K562 (cell line): Measurements from ENCODE around the gene VMP1. TPM values are rescaled to one million over a fixed set of nuclear protein-coding genes. Genes with fewer than 3 reads are reported as not detected.

Source experiments
- ATF7 ChIP-seq: fragments of 450-650 bp; IDR thresholded peaks from 2 replicates; pipeline ENCODE4 v1.7.1; 2014; ENCODE audit warnings: mild to moderate bottlenecking, moderate library complexity
- CBX1 ChIP-seq: sonication (generic); IDR thresholded peaks from 2 replicates; pipeline ENCODE4 v1.6.1; 2016; ENCODE audit warnings: antibody characterized with exemption, low read depth, mild to moderate bottlenecking
- GTF2E2 ChIP-seq: fragments of 200-800 bp; sonication (Bioruptor generic); IDR thresholded peaks from 2 replicates; pipeline ENCODE4 v1.6.1; 2016; ENCODE audit warnings: missing genetic modification characterization, missing compliant biosample characterization
- KLF16 ChIP-seq: IDR thresholded peaks from 2 replicates; pipeline ENCODE4 v1.6.1; 2016; ENCODE audit warnings: antibody characterized with exemption
- MAZ ChIP-seq, 2 experiments: fragments of 450-650 bp in 1 of 2; sonication (generic) in 1 of 2; formaldehyde crosslinking; IDR thresholded peaks in 1 of 2; conservative IDR thresholded peaks in 1 of 2; 2 replicates each; pipeline versions ENCODE4 v1.4.0 to v1.5.0; 2020; ENCODE audit warnings: mild to moderate bottlenecking in 1 of 2, missing genetic modification reagents in 1 of 2
- PHF20 ChIP-seq: fragments of 450-650 bp; IDR thresholded peaks from 2 replicates; pipeline ENCODE4 v1.6.1; 2018; ENCODE audit not compliant: partially characterized antibody
- PRMT5 ChIP-seq: sonication (generic); formaldehyde crosslinking; IDR thresholded peaks from 2 replicates; pipeline ENCODE4 v1.5.0; 2020; ENCODE audit warnings: missing genetic modification reagents
- RFX7 ChIP-seq: fragments of 250-450 bp; sonication (Bioruptor Pico); IDR thresholded peaks from 2 replicates; pipeline ENCODE4 v1.5.1; 2021; ENCODE audit warnings: mild to moderate bottlenecking
- SRF ChIP-seq, 2 experiments: fragments of 250-450, 450-650 bp in 1 of 2; sonication (Bioruptor Pico) in 1 of 2; sonication (generic) in 1 of 2; formaldehyde crosslinking; IDR thresholded peaks; 2 replicates each; pipeline versions ENCODE4 v1.5.0 to v1.5.1; 2020 to 2022; ENCODE audit warnings: mild to moderate bottlenecking in 1 of 2, missing genetic modification reagents in 1 of 2
- STAT5B ChIP-seq: fragments of 250-450 bp; sonication (Bioruptor Pico); IDR thresholded peaks from 2 replicates; pipeline ENCODE4 v1.8.0; 2021; ENCODE audit warnings: mild to moderate bottlenecking, inconsistent platforms
- TAL1 ChIP-seq: fragments of 450-650 bp; IDR thresholded peaks from 2 replicates; pipeline ENCODE4 v1.6.1; 2016; ENCODE audit warnings: mild to moderate bottlenecking
- TBL1XR1 ChIP-seq, 2 experiments: IDR thresholded peaks; 2 replicates each; pipeline ENCODE4 v1.6.1; 2012; ENCODE audit warnings: improper control_type of control experiment in 2 of 2, low read length in 2 of 2, mild to moderate bottlenecking in 1 of 2
- ZC3H11A ChIP-seq: IDR thresholded peaks from 2 replicates; pipeline ENCODE4 v1.6.1; 2012; ENCODE audit warnings: low read depth, low read length, improper control_type of control experiment
- ZNF12 ChIP-seq: sonication (generic); formaldehyde crosslinking; IDR thresholded peaks from 2 replicates; pipeline ENCODE4 v1.4.0; 2020; ENCODE audit warnings: mild to moderate bottlenecking, missing genetic modification reagents
- ZNF174 ChIP-seq: fragments of 250-450 bp; sonication (Bioruptor Pico); IDR thresholded peaks from 2 replicates; pipeline ENCODE4 v1.4.0; 2020; ENCODE audit warnings: mild to moderate bottlenecking
- ZNF57 ChIP-seq: fragments of 450-650 bp; formaldehyde crosslinking; IDR thresholded peaks from 2 replicates; pipeline ENCODE4 v1.4.0; 2020; ENCODE audit warnings: mild to moderate bottlenecking, moderate library complexity
- ZNF584 ChIP-seq: fragments of 200-800 bp; sonication (Bioruptor generic); IDR thresholded peaks from 2 replicates; pipeline ENCODE4 v1.6.1; 2016; ENCODE audit warnings: low read depth, mild to moderate bottlenecking, missing genetic modification characterization, missing compliant biosample characterization
- ZNF668 ChIP-seq: fragments of 250-450 bp; sonication (Bioruptor Pico); IDR thresholded peaks from 2 replicates; pipeline ENCODE4 v1.8.0; 2022; ENCODE audit warnings: mild to moderate bottlenecking, inconsistent platforms
- polyA plus RNA-seq, 8 experiments: library from polyadenylated mRNA; depleted of rRNA in 4 of 8; stranded (reverse) in 5 of 8; unstranded in 3 of 8; fragments of >200 nt; fragmentation: Nextera tagmentation in 2 of 8; fragmentation: Illumina TruSeq in 1 of 8; extraction: Ambion mirVana in 2 of 8; extraction: Trizol in 1 of 8; gene quantifications; 2 replicates each; pipeline versions ENCODE4 v1.2.1 to v1.2.3, GENCODE V29; 2011 to 2014; ENCODE audit warnings: inconsistent platforms in 1 of 8, missing spikeins in 1 of 8
- total RNA-seq, 7 experiments: library from RNA; depleted of rRNA in 6 of 7; stranded (reverse); fragments of >200 nt in 6 of 7; fragmentation: Illumina TruSeq in 2 of 7; extraction: Trizol in 2 of 7; gene quantifications; 2 replicates each; pipeline versions ENCODE4 v1.2.1 to v1.2.3, GENCODE V29; 2011 to 2021; ENCODE audit warnings: low replicate concordance in 1 of 7
- TF ChIP-seq, protein P1 (sequence below): fragments of 450-650 bp; IDR thresholded peaks from 2 replicates; pipeline ENCODE4 v1.6.1; 2017; ENCODE audit warnings: antibody characterized with exemption
- TF ChIP-seq, protein P2 (sequence below): fragments of 450-650 bp; formaldehyde crosslinking; IDR thresholded peaks from 2 replicates; pipeline ENCODE4 v1.4.0; 2022; ENCODE audit warnings: missing genetic modification characterization
- TF ChIP-seq, protein P3 (sequence below): fragments of 450-650 bp; formaldehyde crosslinking; IDR thresholded peaks from 2 replicates; pipeline ENCODE4 v1.4.0; 2020; ENCODE audit warnings: mild to moderate bottlenecking, moderate library complexity
- TF ChIP-seq, protein P4 (sequence below), 2 experiments: fragments of 450-650 bp in 1 of 2; sonication (generic) in 1 of 2; formaldehyde crosslinking; conservative IDR thresholded peaks; 2 replicates each; pipeline versions ENCODE4 v1.4.0 to v1.8.1; 2020 to 2022; ENCODE audit warnings: mild to moderate bottlenecking in 1 of 2, missing genetic modification reagents in 1 of 2

Gene VMP1
- total and polyA plus RNA-seq, 9 of the 15 experiments (the other 6 are each of a cell fraction or from before 2014, with no cell fraction given): 123 to 304 (median 151) TPM

DNA sequence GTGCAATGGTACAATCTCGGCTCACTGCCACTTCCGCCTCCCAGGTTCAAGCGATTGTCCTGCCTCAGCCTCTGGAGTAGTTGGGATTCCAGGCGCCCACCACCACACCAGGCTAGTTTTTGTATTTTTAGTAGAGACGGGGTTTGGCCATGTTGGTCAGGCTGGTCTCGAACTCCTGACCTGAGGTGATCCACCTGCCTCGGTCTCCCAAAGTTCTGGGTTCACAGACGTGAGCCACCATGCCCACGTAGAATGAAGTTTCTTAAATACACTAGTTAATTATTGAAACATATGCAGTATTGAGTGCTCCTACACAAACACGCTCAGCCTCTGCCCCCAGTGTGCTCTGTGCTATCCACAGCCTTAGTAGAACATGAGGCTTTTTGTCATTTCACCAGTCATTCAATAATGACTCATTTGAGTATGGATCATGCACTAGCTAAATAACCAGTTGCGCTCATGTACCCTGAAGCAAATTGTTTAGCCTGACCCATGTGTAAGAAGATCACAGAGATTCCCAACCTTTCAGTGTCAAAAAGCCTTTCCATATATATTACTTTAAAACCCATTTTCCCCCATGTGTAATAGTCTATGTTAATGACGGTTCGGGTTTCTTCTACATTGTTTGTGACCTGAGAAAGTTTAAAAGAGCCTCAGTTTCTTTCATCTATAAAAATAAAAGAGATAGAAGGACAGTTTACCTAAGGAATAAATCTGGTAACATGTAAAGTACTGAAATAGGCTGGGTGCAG is 135.6 kb downstream of the VMP1 start (continued):
- TF ChIP-seq, protein P1, sequence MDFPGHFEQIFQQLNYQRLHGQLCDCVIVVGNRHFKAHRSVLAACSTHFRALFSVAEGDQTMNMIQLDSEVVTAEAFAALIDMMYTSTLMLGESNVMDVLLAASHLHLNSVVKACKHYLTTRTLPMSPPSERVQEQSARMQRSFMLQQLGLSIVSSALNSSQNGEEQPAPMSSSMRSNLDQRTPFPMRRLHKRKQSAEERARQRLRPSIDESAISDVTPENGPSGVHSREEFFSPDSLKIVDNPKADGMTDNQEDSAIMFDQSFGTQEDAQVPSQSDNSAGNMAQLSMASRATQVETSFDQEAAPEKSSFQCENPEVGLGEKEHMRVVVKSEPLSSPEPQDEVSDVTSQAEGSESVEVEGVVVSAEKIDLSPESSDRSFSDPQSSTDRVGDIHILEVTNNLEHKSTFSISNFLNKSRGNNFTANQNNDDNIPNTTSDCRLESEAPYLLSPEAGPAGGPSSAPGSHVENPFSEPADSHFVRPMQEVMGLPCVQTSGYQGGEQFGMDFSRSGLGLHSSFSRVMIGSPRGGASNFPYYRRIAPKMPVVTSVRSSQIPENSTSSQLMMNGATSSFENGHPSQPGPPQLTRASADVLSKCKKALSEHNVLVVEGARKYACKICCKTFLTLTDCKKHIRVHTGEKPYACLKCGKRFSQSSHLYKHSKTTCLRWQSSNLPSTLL: no peak
- TF ChIP-seq ZNF584 (CRISPR knock-in tag) (peak; percentile 62), ZNF57 (CRISPR knock-in tag) (peak; percentile 89), PHF20 (no peak), ATF7 (no peak), ZNF668 (0 out of 2 replicates have a peak, but pooled peaks have one; percentile 42), GTF2E2 (no peak), SRF (CRISPR knock-in tag; IDR thresholded peaks at IDR 0.05) (peak in 1 of 2 experiments; percentile 88; a peak in 2 of 4 replicates), ZNF12 (CRISPR knock-in tag) (0 out of 2 replicates have a peak, but pooled peaks have one; percentile 16), KLF16 (0 out of 2 replicates have a peak, but pooled peaks have one; percentile 4), PRMT5 (CRISPR knock-in tag) (no peak), CBX1 (peak; percentile 55; the same call in 1 of the 2 replicates), ZC3H11A (no peak), ZNF174 (CRISPR knock-in tag) (0 out of 2 replicates have a peak, but pooled peaks have one; percentile 78), MAZ (CRISPR knock-in tag; conservative IDR thresholded peaks at IDR 0.05 in 1 of 2, IDR thresholded peaks at IDR 0.05 in 1 of 2) (peak; percentile 47 to 85), STAT5B (CRISPR knock-in tag) (no peak), RFX7 (CRISPR knock-in tag) (peak; percentile 97), TBL1XR1 (IDR thresholded peaks at IDR 0.05; ENCODE audit: low read length in 2 of 2) (0 out of 4 replicates have a peak, but pooled peaks of 1 of the 2 experiments have one; percentile 0), TAL1 (no peak)
- TF ChIP-seq, protein P2, sequence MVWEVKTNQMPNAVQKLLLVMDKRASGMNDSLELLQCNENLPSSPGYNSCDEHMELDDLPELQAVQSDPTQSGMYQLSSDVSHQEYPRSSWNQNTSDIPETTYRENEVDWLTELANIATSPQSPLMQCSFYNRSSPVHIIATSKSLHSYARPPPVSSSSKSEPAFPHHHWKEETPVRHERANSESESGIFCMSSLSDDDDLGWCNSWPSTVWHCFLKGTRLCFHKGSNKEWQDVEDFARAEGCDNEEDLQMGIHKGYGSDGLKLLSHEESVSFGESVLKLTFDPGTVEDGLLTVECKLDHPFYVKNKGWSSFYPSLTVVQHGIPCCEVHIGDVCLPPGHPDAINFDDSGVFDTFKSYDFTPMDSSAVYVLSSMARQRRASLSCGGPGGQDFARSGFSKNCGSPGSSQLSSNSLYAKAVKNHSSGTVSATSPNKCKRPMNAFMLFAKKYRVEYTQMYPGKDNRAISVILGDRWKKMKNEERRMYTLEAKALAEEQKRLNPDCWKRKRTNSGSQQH (CRISPR knock-in tag): peak; percentile 99
- TF ChIP-seq, protein P3, sequence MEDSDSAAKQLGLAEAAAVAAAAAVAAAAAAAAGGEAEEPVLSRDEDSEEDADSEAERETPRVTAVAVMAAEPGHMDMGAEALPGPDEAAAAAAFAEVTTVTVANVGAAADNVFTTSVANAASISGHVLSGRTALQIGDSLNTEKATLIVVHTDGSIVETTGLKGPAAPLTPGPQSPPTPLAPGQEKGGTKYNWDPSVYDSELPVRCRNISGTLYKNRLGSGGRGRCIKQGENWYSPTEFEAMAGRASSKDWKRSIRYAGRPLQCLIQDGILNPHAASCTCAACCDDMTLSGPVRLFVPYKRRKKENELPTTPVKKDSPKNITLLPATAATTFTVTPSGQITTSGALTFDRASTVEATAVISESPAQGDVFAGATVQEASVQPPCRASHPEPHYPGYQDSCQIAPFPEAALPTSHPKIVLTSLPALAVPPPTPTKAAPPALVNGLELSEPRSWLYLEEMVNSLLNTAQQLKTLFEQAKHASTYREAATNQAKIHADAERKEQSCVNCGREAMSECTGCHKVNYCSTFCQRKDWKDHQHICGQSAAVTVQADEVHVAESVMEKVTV (CRISPR knock-in tag): peak; percentile 75
- TF ChIP-seq, protein P4, sequence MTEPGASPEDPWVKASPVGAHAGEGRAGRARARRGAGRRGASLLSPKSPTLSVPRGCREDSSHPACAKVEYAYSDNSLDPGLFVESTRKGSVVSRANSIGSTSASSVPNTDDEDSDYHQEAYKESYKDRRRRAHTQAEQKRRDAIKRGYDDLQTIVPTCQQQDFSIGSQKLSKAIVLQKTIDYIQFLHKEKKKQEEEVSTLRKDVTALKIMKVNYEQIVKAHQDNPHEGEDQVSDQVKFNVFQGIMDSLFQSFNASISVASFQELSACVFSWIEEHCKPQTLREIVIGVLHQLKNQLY (CRISPR knock-in tag; conservative IDR thresholded peaks at IDR 0.05): peak in 1 of 2 experiments; percentile 90; a peak in 2 of 4 replicates
